A673 (cell line): ENCODE results near the gene OR2T34.

Source experiments
- EZH2 ChIP-seq: fragments of 200-600 bp; sonication (generic); IDR thresholded peaks from 2 replicates; pipeline ENCODE4 v1.6.1; 2017; ENCODE audit warnings: borderline replicate concordance, low read depth, mild to moderate bottlenecking, mixed read lengths, antibody characterized with exemption, low read length; ENCODE audit not compliant: poor library complexity, severe bottlenecking
- TF ChIP-seq, protein P1 (sequence below): fragments of 300-800, 200-600 bp; sonication (generic); conservative IDR thresholded peaks from 2 replicates; pipeline ENCODE4 v1.5.1; 2017; ENCODE audit warnings: low read depth, mild to moderate bottlenecking, antibody characterized with exemption, low read length, moderate library complexity, mixed read lengths

GRCh38 chr1:248597589-248597988 lies 23.0 kb upstream of the OR2T34 start, which contains the start of gene OR2T10:
- TF ChIP-seq EZH2, result no peak
- TF ChIP-seq, protein P1, sequence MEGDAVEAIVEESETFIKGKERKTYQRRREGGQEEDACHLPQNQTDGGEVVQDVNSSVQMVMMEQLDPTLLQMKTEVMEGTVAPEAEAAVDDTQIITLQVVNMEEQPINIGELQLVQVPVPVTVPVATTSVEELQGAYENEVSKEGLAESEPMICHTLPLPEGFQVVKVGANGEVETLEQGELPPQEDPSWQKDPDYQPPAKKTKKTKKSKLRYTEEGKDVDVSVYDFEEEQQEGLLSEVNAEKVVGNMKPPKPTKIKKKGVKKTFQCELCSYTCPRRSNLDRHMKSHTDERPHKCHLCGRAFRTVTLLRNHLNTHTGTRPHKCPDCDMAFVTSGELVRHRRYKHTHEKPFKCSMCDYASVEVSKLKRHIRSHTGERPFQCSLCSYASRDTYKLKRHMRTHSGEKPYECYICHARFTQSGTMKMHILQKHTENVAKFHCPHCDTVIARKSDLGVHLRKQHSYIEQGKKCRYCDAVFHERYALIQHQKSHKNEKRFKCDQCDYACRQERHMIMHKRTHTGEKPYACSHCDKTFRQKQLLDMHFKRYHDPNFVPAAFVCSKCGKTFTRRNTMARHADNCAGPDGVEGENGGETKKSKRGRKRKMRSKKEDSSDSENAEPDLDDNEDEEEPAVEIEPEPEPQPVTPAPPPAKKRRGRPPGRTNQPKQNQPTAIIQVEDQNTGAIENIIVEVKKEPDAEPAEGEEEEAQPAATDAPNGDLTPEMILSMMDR, result no peak
